ENCODE results near the gene PEX7.
"Not testable (repeated sequence)": the region's sequence is repeated elsewhere in the genome, so short reads cannot be mapped to it uniquely, and the experiment has no call there.

The PEX7 gene

DNA sequence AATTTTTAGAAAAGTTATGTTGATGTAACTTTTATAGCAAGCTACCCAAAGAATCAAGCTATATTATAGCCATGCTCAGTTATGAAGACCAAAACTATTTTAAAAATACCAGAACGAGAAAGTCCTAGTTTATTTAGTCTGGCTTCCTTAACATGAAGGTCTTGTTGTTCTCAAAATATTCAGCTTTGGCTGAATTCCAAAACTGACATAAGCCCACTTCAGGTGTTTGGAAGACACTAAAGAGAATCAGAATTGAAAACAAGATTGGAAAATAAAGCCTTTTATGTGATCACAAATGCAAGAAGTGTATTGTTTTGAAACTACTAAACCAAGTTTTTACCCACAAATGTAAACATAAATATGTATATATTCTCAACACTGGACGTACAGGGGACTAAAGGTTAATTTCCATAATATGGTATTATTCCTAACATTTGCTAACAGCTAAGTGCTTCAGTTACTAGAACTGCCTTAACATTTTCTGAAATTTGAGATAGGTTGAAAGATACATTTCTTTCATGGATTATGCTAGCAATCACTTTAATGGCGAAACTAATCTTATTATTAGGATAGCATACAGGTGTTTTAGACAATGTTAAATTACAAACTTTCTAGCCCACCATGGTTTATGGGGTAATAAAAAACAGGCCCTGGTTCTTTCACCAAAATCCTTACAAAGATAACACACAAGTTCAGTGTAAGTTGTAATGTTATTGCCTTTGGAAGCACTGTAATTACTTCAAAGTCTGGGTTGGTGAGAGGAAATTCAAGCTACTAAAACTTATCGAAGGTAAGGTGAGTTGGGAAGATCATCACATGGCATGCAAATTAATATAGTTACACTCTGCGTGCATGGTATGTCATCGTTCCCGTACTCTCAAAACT, 31.7 kb upstream of the PEX7 start:
- DNase-seq: no peak

DNA sequence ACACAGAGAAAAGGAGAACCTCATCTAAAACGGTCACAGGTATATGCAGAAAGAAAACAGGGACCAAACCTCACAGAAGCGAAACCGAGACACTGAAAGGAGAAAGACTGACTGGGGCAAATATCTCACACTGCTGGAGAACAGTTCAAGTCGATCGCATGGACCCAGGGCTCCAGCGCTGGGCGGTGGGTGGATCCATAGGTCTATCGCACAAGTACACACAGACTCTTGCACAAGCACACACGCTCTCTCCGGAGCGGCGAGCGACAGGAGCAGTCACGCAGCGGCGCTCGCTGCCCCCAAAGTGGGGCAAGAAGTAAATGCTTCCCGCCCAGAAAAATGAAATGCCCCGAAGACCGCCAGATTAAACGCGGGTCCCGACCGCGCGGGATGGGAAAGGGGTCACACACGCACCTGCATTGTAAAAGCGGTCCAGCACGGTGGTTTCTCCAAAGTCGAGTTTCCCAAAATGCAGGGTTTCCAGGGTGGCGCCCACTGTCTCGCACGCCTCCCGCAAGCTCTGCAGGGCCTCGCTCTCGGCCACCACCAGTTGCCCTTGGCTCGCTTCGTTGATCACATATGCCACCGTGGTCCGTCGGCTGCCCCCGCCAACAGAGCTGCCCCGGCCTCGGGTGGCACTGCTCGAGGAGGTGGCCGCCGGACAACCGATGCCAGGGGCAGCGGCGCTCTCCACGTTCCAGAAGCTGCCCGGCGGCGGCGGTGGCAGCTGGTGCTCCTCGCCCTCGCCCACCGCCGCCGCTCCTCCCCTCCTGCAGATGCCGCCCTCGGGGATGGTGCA, 30.9 kb upstream of the PEX7 start:
- peak; percentile 82 for DNase-seq

DNA sequence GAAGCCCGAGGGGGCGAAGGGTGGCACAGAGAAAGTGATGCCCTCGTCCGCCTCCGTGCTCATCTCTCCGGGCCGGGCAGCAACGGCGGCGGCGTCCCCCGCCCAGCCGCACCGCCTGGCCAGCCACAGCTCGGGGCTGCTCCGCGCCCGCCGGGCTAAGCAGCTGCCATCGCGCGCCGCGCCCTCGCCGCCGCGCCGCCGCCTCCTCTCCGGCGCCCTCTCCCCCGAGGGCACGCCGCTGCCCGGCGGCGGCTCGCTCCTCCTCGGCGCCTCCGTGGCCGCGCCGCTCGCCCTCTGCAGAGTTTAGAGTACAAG, 30.3 kb upstream of the PEX7 start:
- DNase-seq: no peak

DNA sequence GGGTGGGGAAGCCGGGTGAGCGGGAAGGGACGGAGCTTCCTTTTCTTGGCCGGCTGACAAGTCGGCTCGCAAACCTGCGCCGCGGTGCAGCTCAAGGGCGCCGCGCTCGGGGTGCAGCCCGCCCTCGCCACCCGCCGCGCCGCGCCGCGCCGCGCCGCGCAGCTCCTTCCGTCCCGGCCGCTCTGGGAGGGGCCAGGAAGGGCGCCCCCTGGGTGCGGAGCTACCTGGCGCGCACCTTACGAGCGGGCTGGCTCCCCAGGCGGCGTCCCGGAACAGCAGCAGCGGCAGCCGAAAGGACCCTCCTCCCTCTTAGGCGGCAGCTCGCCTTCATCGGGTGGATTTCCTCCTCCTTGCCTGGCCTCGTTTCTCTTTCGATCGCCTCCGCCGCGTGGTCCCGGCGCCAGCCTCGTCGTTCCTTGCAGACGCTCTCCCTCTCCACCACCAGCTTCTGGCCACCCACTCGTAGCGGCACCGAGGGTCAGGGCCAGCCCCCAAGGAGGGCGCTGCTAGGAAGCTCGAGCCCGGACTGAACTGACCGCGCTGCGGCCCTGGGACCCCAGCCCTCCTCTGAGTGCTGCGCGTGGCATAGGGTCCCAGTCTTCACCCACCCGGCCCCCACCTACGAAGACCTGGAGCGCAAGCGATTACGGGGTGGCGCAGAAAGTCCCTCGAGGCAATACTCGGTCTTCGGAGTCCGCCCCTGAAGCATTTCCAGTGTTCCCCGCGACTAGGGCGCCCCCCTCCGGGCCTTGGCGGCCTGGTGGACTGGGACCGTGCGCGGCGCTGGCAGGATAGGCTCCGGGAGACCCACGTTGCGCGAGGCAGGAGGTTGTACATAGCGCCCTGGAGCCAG, 29.8 kb upstream of the PEX7 start, which contains the start of gene MAP3K5:
MAP3K5 (minus strand) TSS at position 68 of the 853 bp plus-strand sequence. CDS start 320 bp downstream, outside the sequence.
- peak; percentile 94 for DNase-seq

DNA sequence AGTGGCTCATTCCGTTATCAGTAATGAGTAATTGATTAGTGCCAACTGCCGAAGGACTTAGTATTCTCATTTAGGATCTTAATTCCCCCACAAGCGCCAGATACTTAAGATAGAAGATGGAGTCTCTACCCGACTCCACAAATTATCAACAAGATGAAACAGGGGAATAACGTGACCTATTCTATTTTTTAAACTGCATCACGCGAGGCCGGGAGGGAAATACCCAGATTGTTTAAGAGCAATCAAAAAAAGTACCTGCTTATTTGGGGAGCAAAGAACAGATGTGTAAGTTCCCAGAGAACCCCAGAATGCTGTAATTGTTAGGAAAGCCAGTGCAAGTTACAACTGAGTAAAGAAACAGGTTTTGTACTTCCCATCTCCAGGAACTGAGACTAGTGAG, 29.0 kb upstream of the PEX7 start:
- DNase-seq: no peak

DNA sequence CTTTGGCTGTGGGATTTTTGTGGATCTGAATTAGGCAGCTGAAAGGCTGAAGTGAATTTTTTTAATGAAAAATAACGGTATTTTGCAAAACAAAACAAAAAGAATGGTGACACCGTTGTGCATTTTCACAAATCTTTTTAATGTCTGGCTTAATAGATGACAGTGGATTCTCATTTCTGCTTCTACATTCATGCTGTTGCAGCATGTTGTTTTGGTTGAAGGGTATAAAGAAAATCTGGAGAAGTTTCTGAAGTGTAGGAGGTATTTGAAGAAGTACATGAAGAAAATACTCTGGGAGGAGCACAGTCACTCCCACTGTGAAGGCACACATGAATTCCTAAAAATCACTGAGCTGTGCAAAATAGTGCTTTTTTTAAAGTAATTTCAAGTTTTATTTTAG, 27.0 kb upstream of the PEX7 start:
- no peak for DNase-seq

DNA sequence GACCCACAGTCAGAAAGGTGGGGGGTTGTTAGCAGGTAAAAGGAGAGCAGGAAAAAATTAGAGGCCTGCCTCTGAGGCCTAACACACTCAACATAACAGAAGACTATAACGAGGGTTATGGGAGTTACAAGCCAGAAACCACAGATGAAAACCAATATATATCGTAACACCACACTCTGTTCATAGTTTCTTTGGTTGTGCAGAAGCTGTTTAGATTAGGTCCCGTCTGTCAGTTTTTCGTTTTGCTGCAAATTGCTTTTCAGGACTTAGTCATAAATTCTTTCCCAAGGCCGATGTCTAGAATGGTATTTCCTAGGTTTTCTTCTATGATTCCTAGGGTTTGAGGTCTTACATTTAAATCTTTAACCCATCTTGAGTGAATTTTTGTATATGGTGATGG, 26.4 kb upstream of the PEX7 start:
- no peak for DNase-seq

DNA sequence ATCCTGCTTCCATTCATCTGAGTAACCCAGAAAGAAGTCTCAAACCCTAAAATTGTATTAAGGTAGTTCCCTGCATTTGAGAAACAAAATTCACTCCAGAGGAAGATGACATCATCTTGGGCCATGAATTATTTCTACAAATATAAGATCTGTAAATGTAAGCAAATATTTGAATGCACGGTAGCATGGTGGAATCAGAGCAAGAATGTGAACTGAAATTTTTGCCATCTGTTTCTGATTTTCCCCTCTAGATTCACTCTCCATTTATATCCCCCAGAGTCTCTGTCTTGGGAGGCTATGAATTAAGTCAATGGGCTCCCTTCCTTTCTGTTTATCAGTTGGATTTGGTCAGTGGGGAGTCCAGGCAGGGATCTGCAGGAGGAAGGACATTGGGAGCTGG, 24.3 kb upstream of the PEX7 start:
- no peak for DNase-seq

DNA sequence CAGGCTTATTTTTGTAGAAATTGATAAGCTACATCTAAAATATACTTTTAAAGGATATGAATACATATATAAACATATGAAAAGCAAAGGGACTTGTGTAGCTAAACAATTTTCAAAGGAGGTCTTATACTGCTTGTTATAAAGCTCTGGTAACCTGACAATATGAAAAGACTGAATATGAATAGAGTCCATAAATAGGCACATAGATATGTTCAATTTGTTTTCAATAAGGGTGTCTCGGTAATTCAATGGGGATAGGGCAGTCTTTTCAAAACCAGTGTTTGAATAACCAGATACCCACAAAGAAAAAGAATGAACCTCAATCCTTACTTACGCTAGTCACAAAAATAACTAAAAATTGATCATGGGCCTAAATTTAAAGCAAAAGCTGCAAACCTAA, 20.8 kb upstream of the PEX7 start:
- no peak for DNase-seq

DNA sequence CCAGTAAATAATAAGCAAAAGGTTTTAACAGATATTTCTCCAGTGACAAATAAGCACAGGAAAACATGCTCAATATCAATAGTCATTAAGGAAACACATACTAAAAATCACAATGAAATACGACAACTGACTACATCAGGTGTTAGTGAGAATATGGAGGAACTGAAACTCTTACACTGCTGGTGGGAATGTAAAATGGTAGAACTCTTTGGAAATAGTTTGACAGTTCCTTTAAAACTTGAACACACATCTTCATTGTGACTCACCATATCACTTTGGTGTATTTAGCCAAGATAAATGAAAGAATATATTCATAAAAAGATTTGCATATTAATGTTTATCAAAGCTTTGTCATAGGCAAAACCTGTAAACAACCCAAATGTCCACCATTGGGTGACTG, 18.8 kb upstream of the PEX7 start:
- DNase-seq: no peak

DNA sequence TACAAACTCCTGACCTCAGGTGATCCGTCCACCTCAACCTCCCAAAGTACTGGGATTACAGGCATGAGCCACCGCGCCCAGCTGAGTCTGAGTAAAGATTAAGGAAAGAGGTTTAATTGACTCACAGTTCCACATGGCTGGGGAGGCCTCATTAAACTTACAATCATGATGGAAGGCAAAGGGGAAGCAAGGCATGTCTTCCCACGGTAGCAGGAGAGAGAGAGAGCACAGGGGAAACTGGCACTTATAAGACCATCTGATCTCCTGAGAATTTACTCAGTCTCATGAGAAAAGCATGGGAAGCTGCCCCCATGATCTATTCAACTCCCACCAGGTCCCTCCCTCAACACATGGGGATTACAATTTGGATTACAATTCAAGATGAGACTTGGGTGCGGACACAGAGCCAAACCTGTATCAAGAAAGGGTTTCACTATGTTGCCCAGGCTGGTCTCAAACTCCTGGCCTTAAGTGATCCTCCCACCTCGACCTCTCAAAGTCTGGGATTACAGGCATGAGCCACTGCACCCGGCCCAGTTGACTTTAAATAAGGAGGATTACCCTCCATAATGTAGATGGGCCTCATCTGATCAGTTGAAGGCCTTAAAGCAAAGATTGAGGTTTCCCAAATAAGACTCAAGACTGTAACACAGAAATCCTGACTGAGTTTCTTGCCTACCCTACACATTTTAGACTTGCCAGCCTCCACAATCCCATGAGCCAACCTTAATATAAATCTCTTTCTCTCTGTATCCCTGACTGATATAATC, 13.1 kb upstream of the PEX7 start:
- no peak for DNase-seq

DNA sequence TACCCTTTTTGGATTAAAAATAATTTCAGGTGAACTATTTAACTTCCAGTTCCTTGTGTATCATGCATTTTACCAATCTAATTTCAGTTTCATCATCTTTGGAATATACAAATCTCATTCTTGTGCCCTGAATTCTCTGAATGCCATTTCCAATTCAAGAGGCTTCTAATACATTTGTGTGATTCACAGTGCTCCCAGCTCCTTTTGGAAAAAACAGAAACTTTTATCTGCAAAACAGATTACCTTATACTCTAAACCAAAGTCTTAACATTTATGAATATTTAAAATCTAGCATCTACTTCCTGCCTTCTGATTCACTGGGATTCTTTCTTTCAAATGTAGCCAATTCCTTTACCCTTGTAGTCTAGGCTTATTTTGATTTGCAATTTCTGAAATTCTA, 11.1 kb upstream of the PEX7 start:
- DNase-seq: no peak

DNA sequence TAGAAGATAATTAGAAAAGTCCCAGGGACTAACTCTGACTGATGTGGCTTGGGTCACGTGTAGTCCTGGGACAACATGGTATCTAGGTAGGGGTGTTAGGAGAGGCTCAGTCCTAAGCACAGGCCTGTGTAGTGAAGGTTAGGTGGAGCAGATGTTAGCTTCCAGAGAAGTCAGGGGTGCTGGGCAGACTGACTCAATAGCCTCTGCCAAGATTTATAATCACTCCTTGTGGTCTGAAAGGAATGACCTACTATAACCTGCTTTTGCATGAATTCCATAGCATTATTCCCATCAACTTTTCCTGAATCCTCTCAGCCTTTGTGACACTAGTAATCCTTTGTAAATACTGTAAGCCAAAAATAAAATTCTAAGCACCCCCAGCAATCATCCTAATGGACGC, 10.2 kb upstream of the PEX7 start:
- no peak for DNase-seq

DNA sequence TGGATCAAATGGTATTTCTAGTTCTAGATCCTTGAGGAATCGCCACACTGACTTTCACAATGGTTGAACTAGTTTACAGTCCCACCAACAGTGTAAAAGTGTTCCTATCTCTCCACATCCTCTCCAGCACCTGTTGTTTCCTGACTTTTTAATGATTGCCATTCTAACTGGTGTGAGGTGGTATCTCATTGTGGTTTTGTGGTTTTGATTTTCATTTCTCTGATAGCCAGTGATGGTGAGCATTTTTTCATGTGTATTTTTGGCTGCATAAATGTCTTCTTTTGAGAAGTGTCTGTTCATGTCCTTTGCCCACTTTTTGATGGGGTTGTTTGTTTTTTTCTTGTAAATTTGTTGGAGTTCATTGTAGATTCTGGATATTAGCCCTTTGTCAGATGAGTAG, 6.8 kb upstream of the PEX7 start:
- DNase-seq: not testable (repeated sequence)

DNA sequence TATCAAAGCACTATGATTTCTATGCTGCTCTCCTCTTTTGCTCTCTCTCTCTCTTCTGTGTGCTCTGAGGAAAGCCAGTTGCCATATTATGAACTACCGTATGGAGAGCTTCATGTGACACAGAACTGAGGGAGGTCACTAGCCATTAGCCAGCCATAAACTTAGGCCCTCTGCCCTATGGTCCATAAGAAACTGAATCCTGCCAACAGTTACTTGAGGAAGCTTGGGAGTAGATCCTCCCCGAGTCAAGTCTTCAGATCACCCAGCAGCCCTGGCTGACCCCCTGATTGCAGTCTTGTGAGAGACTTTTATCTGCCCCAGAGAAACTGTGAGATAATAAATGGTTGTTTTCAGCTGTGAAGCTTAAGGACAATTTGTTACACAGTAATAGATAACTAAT, 5.7 kb upstream of the PEX7 start:
- no peak for DNase-seq

DNA sequence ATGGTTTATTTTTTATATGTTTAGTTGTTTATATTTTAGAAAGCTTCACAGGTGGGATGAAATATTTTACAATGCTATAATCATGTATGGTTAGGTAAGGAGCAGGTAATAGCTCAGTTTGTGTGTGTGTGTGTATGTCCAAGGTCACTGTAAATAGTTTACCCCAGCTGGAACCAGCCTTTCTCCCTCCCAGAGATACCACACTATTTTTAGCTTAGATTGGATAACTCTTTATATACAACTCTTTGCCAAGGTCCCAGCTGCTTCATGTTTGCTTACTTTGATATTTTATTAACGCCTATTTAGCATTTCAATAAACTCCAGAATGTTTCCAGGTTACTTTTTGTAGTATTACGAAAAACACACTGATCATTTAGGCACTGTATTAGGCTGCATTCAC, 1.8 kb upstream of the PEX7 start:
- no peak for DNase-seq

DNA sequence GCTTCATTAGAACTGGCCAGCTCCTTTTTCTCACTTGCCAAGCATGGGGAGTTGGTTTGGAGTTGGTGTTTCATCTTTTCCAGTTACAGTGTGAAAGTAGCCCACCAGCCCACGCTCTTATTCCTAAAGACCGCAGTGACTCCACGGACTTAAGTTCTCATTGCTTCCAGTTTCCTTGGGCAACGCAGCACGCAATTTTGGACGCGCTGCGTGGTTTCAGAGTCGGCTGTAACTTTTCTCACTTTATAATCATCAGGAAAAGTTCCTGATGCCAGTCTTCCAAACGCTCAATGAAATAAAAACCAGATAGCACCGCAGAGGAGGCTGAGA, 381 bp upstream of the PEX7 start:
- DNase-seq: peak; percentile 61

DNA sequence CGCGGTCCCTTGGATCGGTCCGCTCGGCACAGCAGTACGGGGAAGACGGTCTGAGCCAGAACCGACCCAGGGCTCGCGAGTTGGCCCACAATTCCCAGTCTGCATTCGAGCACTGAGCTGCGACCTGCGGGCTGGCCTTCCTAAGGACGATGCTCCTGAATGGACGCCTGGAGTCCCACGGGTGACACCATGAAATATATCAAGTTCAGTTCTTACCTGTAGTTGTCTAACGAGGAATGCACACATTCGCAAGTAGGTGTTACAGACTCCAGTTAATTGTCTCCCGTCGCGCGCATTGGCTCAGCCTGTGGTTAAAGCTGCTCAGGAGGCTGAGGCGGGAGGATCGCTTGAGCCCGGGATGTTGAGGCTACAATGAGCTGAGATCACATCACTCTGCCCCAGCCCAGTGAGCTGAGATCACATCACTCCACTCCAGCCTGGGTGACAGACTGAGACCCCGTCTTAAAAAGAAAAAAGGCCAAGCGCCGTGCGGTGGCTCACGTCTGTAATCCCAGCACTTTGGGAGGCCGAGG, 802 bp downstream of the PEX7 start:
- peak; percentile 63 for DNase-seq

DNA sequence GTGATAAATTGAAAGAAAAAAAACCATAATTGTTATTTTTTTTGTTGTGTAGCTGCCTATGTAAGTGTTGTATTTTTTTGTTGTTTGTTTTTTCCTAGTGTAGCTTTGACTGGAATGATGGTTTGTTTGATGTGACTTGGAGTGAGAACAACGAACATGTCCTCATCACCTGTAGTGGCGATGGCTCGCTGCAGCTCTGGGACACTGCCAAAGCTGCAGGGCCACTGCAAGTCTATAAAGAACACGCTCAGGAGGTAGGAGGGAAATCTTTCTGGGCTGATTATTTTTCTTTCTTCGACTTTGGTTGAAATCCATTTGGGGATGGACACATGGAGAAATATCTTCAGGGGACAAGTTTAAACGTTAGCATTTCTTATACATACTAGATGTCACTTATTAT, 3.8 kb downstream of the PEX7 start:
- DNase-seq: no peak

DNA sequence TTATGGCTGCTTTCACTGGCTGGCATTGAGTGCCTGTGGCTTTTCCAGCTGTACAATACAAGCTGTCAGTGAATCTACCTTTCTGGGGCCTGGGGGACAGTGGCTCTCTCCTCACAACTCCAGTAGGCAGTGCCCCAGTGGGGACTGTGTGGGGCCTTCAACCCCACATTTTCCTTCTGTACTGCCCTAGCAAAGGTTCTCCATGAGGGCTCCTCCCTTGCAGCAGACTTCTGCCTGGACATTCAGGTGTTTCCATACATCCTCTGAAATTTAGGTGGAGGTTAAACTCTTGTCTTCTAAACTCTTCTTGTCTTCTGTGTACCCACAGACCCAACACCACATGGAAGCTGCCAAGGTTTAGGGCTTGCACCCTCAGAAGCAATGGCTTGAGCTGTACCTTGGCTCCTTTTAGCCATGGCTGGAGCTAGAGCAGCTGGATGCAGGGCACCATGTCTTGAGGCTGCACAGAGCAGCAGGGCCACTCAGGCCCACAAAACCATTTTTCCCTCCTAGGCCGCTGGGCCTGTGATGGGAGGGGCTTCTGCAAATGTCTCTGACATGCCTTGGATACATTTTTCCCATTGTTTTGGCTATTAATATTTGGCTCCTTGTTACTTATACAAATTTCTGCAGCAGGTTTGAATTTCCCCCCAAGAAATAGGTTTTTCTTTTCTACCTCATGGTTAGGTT, 9.6 kb downstream of the PEX7 start:
- DNase-seq: no peak

DNA sequence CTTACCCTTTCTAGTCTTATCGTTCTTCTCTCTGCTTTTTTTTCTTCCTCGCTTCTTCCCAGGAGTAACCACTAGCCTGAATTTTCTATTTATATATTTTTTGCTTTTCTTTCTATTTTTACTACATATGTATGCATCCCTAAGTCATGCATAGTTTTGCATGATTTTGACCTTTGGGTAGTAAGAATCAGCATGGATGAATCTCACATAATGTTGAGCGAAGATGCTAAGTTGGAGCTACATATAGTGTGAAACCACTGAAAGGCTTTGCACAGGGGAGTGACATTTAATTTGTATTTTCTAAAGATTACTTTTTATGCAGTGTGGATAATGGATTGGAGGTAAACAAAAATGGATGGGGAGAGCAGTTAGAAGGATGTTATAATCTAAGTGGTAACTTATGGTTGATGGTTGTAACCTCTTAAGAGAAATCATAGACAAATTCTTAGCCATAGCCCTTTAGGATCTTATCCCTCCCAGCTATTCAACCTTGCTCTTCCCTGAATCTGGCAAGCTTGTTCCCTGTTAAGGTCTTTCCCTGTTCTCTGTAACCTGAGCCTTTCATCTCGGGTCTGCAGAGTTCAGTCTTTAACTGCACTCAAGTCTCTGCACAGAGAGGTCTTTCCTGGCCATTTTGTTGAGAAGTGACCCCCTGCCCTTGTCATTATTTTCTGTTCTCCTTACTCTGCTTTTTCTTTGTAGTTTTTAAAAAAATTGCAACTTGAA, 18.0 kb downstream of the PEX7 start:
- DNase-seq: no peak

Data from NCI-H146 (cell line).